T-cell (primary cell): ENCODE measurements around the gene SEMA3A. TPM values are rescaled to one million over a fixed set of nuclear protein-coding genes. Genes with fewer than 3 reads are reported as not detected.
"Not testable (repeated sequence)": the region's sequence is repeated elsewhere in the genome, so short reads cannot be mapped to it uniquely, and the experiment has no call there.

Source experiments
- ATAC-seq, 4 experiments: fragments of 200-7000 bp in 3 of 4; fragments of 150-1000 bp in 1 of 4; cut with Tn5 transposase; replicated peaks in 1 of 4; 1 replicate in 3 of 4; 2 replicates in 1 of 4; pipeline ENCODE4 v1.10.0; 2021; ENCODE audit warnings: moderate library complexity in 3 of 4, mild to moderate bottlenecking in 2 of 4, moderate number of reproducible peaks in 1 of 4
- CTCF ChIA-PET, 2 donors: fragments of 300-600 bp; sonication (Branson Sonifier 250); formaldehyde crosslinking; loops; one replicate each; lab custom pipeline; 2022; ENCODE audit warnings: antibody characterized with exemption in 2 of 2; lab: Charles Lee
- POLR2A ChIA-PET, 2 donors: fragments of 300-600 bp; sonication (Branson Sonifier 250); formaldehyde crosslinking; loops; one replicate each; lab custom pipeline; 2022; ENCODE audit warnings: antibody characterized with exemption in 2 of 2; lab: Charles Lee
- DNase-seq, 35 experiments: peaks; one replicate each; pipeline versions ENCODE4 v3.0.0 to v3.0.0-alpha.2; 2013 to 2023
- H3K27ac ChIP-seq: one replicate; pipeline ENCODE4 v1.5.1; 2013; ENCODE audit warnings: low read length
- H3K27me3 ChIP-seq, 2 experiments: replicated peaks in 1 of 2; 1 replicate in 1 of 2; 2 replicates in 1 of 2; pipeline versions ENCODE4 v1.6.1 to v1.7.0; 2013; ENCODE audit warnings: low read length in 1 of 2, mixed read lengths in 1 of 2; ENCODE audit not compliant: control insufficient read depth in 2 of 2, insufficient read depth in 2 of 2; ENCODE audit errors: extremely low read depth in 1 of 2
- H3K36me3 ChIP-seq, 2 donors: 1 replicate in 1 of 2; 2 replicates in 1 of 2; pipeline versions ENCODE4 v1.6.1 to v1.7.0; 2013; ENCODE audit warnings: low read length in 1 of 2; ENCODE audit not compliant: control insufficient read depth in 2 of 2, insufficient read depth in 1 of 2; ENCODE audit errors: extremely low read depth in 1 of 2
- H3K4me1 ChIP-seq, 2 experiments: 1 replicate in 1 of 2; 2 replicates in 1 of 2; pipeline versions ENCODE4 v1.6.1 to v1.7.0; 2013; ENCODE audit warnings: low read length in 2 of 2, mixed read lengths in 1 of 2; ENCODE audit not compliant: insufficient read depth in 2 of 2, control insufficient read depth in 1 of 2; ENCODE audit errors: extremely low read depth in 1 of 2
- H3K4me3 ChIP-seq, 2 donors: 1 replicate in 1 of 2; 2 replicates in 1 of 2; pipeline versions ENCODE4 v1.5.1 to v1.7.0; 2013; ENCODE audit warnings: mild to moderate bottlenecking in 2 of 2, low read length in 1 of 2, moderate library complexity in 1 of 2; ENCODE audit not compliant: control insufficient read depth in 1 of 2; ENCODE audit errors: extremely low read depth in 1 of 2
- H3K9me3 ChIP-seq: 2 replicates; pipeline ENCODE4 v1.7.0; 2013
- H3K27ac Mint-ChIP-seq, 2 donors: one replicate each; pipeline ENCODE4 v1.8.0; 2020 to 2021; ENCODE audit warnings: mild to moderate bottlenecking in 2 of 2, mixed read lengths in 2 of 2
- H3K27me3 Mint-ChIP-seq, 2 donors: one replicate each; pipeline ENCODE4 v1.8.0; 2021 to 2022; ENCODE audit warnings: mixed read lengths in 2 of 2
- H3K36me3 Mint-ChIP-seq: one replicate; pipeline ENCODE4 v1.8.0; 2021; ENCODE audit warnings: mixed read lengths
- H3K4me1 Mint-ChIP-seq, 3 donors: one replicate each; pipeline ENCODE4 v1.8.0; 2020 to 2022; ENCODE audit warnings: mixed read lengths in 3 of 3, mild to moderate bottlenecking in 1 of 3
- H3K4me3 Mint-ChIP-seq, 3 donors: one replicate each; pipeline ENCODE4 v1.8.0; 2020 to 2022; ENCODE audit warnings: mild to moderate bottlenecking in 3 of 3, mixed read lengths in 3 of 3, moderate library complexity in 3 of 3
- H3K9me3 Mint-ChIP-seq, 3 donors: one replicate each; pipeline ENCODE4 v1.8.0; 2020 to 2022; ENCODE audit warnings: mixed read lengths in 3 of 3
- WGBS: methylation state at CpG from one replicate; pipeline ENCODE4 v1.1.5; 2013; ENCODE audit warnings: missing lambda C conversion rate; ENCODE audit not compliant: insufficient coverage; 5-methylcytosine and 5-hydroxymethylcytosine counted together
- total RNA-seq, 35 experiments: library from RNA in 6 of 35; stranded (reverse) in 6 of 35; fragments of 120-200 nt in 1 of 35; gene quantifications; one replicate each; pipeline versions ENCODE4 v1.2.1 to v1.2.4 and lab custom pipeline; 2013 to 2026

Gene SEMA3A
- total RNA-seq, 5 donors from 2014 or later (not counting 1 experiment from before 2014, with no cell fraction given) = 0.15 to 1.6 (median 0.53) TPM; not detected in 1

DNA sequence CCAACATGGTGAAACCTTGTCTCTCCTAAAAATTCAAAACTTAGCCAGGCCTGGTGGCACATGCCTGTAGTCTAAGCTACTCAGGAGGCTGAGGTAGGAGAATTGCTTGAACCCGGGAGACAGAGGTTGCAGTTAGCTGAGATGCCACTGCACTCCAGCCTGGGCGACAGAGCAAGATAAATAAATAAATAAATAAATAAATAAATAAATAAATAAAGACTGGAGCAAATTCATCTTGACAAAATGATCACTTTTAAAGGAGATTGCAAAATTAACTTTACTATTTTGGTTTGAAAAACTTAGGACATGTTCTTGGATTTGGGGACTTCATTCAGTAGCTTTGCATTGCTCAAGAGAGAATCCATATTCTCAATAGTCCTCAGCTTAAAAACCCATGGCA lies 137.0 kb downstream of the SEMA3A start:
- H3K27ac Mint-ChIP-seq = no peak overlapping the region
- Histone ChIP-seq H3K27me3 (no peaks in the 10 kb centered on the region), H3K4me3 (no peak overlapping the region), H3K4me1 (no peaks in the 10 kb centered on the region), H3K9me3 (no peaks in the 10 kb centered on the region), H3K27ac (no peak overlapping the region), H3K36me3 (no peaks in the 10 kb centered on the region)
- no peak overlapping the region for H3K4me3 Mint-ChIP-seq
- POLR2A ChIA-PET = no interaction called here
- no peaks in the 10 kb centered on the region for H3K9me3 Mint-ChIP-seq
- DNase-seq (no peak), ATAC-seq (no peak)
- CTCF ChIA-PET = no interaction called here
- no CpG with 5 or more reads among the region's 2 CpGs for WGBS
- H3K27me3 Mint-ChIP-seq = no peaks in the 10 kb centered on the region
- H3K36me3 Mint-ChIP-seq = no peaks in the 10 kb centered on the region
- H3K4me1 Mint-ChIP-seq = peaks cover 2 to 16% (median 8%) of the 10 kb centered on the region in 3 donors

DNA sequence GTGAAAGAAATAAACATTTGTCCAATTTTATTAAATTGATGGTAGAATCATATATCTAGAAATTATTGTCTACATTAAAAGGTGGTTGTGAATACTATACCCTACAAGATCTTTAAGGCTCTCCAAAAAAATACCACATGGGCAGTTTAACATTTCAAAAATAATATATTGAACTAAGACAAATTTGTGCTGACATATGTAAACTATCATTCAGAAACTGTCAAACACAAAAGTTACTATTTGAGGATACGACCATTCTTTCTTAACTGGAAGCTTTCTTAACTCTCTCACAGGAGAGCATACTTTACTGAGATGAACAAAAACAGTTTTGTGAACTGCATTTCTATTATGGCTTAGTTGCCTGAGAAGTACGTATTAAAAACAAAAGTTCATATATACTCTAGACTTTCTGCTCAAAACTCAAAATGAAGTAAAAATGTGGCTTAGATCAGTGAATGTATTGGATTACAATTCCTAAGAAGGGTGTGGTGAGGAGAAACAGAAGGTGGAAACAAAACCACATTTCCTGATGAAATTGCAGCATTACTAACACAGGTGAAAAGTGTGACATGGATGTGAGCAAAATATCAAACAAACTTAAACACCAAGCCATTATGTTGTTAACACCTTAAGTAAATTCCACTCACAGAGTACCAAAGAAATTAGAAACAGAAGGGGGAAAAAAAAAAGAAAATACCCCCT lies 138.5 kb downstream of the SEMA3A start:
- ATAC-seq (no peak), DNase-seq (no peak)
- no CpG with 5 or more reads among the region's 2 CpGs for WGBS
- ChIA-PET POLR2A (no interaction called here), CTCF (no interaction called here)
- no peaks in the 10 kb centered on the region for H3K27me3 Mint-ChIP-seq
- no peak overlapping the region for H3K4me3 Mint-ChIP-seq
- no peak overlapping the region for H3K27ac Mint-ChIP-seq
- Histone ChIP-seq H3K36me3 (no peaks in the 10 kb centered on the region), H3K4me3 (no peak overlapping the region), H3K27ac (no peak overlapping the region), H3K4me1 (no peaks in the 10 kb centered on the region), H3K9me3 (no peaks in the 10 kb centered on the region), H3K27me3 (no peaks in the 10 kb centered on the region)
- H3K36me3 Mint-ChIP-seq = no peaks in the 10 kb centered on the region
- peaks cover 2 to 15% (median 8%) of the 10 kb centered on the region in 3 donors for H3K4me1 Mint-ChIP-seq
- no peaks in the 10 kb centered on the region for H3K9me3 Mint-ChIP-seq

DNA sequence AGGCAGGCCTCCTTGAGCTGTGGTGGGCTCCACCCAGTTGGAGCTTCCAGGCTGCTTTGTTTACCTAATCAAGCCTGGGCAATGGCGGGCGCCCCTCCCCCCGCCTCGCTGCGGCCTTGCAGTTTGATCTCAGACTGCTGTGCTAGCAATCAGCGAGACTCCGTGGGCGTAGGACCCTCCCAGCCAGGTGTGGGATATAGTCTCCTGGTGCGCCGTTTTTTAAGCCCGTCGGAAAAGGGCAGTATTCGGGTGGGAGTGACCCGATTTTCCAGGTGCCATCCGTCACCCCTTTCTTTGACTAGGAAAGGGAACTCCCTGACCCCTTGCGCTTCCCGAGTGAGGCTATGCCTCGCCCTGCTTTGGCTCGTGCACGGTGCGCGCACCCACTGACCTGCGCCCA lies 139.4 kb downstream of the SEMA3A start:
- POLR2A ChIA-PET, DNase-seq, H3K36me3 Mint-ChIP-seq, H3K27me3 Mint-ChIP-seq, H3K27me3 ChIP-seq, H3K4me1 Mint-ChIP-seq, ATAC-seq, H3K4me3 Mint-ChIP-seq, H3K9me3 ChIP-seq, H3K4me3 ChIP-seq, H3K27ac Mint-ChIP-seq, CTCF ChIA-PET, H3K27ac ChIP-seq, H3K4me1 ChIP-seq, H3K9me3 Mint-ChIP-seq, H3K36me3 ChIP-seq: not testable (repeated sequence)
- WGBS = 94% methylated on average over 7 of the region's 23 CpGs

DNA sequence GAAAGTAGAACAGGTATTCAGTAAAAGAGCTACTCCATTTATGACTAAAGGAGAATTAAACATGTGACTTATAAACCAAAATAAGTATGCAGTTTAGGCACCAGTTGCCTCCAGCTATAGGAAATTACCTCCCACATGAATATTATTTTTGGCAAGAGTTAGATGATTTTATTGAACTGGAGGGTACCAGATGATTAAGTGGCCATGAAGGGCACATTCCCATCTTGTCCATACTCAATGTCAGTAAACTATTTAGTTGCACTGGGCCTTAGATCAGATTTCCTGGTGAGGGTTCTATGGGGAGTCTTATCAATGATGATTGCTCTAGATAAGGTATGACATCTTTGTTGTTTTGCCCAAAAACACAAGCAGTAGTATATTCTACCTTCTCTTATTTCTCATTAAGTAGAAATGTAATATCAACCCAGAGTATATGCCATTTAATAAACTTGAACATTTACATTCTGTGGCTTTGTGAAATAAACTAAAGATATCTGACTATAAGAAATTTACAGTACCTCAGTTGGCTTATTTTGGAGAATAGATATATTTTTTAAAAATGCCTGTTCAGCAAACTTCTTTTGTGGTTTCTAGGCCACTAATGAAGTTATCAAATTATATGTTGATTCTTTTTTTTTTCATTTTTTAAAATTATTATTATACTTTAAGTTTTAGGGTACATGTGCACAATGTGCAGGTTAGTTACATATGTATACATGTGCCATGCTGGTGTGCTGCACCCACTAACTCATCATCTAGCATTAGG lies 145.3 kb downstream of the SEMA3A start:
- no peaks in the 10 kb centered on the region for H3K36me3 ChIP-seq
- ChIA-PET POLR2A (no interaction called here), CTCF (no interaction called here)
- H3K27ac ChIP-seq = no peak overlapping the region
- ATAC-seq (no peak), DNase-seq (no peak)
- Mint-ChIP-seq H3K4me1 (no peaks in the 10 kb centered on the region), H3K36me3 (no peaks in the 10 kb centered on the region), H3K9me3 (no peaks in the 10 kb centered on the region), H3K4me3 (no peak overlapping the region), H3K27ac (no peak overlapping the region), H3K27me3 (no peaks in the 10 kb centered on the region)
- no peaks in the 10 kb centered on the region for H3K27me3 ChIP-seq
- no peaks in the 10 kb centered on the region for H3K9me3 ChIP-seq
- H3K4me3 ChIP-seq = no peak overlapping the region
- H3K4me1 ChIP-seq = no peaks in the 10 kb centered on the region

DNA sequence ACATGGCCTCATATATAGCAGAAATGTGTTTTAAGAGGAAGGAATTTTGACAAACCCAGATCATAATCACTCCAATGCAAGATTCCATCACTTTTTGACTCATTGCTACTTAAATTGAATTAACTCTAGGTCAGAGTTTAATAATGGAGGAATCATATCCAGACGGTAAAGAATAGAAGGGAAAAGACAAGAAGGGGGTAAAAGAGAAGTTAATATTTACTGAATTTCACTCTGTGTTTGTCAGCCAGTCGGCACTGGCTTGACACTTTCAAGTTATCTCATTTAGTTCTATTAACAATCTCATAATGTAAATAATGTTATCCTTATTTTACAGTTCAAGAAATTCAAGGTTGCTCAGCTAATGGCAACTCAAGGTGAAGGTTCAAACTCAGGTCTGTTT lies 147.5 kb downstream of the SEMA3A start:
- no peaks in the 10 kb centered on the region for H3K9me3 Mint-ChIP-seq
- WGBS = no CpG with 5 or more reads among the region's 2 CpGs
- Histone ChIP-seq H3K4me1 (no peaks in the 10 kb centered on the region), H3K27me3 (no peaks in the 10 kb centered on the region), H3K4me3 (no peak overlapping the region), H3K9me3 (no peaks in the 10 kb centered on the region), H3K27ac (no peak overlapping the region), H3K36me3 (no peaks in the 10 kb centered on the region)
- H3K4me3 Mint-ChIP-seq = no peak overlapping the region
- no peaks in the 10 kb centered on the region for H3K27me3 Mint-ChIP-seq
- ATAC-seq = no peak
- H3K27ac Mint-ChIP-seq = no peak overlapping the region
- POLR2A ChIA-PET = no interaction called here
- CTCF ChIA-PET = no interaction called here
- H3K36me3 Mint-ChIP-seq = no peaks in the 10 kb centered on the region
- H3K4me1 Mint-ChIP-seq = no peaks in the 10 kb centered on the region
- no peak for DNase-seq

DNA sequence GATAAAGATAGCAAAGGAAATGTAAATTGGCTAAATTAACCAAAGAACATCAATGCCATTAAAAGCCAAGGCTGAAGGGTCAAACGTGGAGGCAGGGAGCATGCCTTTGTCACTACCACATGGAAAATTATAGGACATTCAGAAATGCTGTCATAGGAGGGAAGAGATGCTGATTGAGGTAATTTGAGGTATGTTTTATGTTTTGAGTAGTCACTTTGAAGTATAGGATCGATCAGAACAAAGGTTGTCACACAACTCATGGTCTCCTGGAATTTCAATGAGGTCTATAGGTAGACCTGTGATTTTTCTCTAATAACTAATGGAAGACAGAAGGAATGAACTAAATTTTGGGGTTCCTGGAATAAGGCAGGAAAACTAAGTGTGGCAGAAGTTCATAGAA lies 149.8 kb downstream of the SEMA3A start:
- Mint-ChIP-seq H3K36me3 (no peaks in the 10 kb centered on the region), H3K9me3 (no peaks in the 10 kb centered on the region), H3K4me1 (no peaks in the 10 kb centered on the region), H3K4me3 (no peak overlapping the region), H3K27me3 (no peaks in the 10 kb centered on the region), H3K27ac (no peak overlapping the region)
- no peaks in the 10 kb centered on the region for H3K9me3 ChIP-seq
- no peaks in the 10 kb centered on the region for H3K36me3 ChIP-seq
- no peaks in the 10 kb centered on the region for H3K4me1 ChIP-seq
- POLR2A ChIA-PET = no interaction called here
- DNase-seq (no peak), ATAC-seq (no peak)
- no peak overlapping the region for H3K4me3 ChIP-seq
- no peak overlapping the region for H3K27ac ChIP-seq
- CTCF ChIA-PET = no interaction called here
- WGBS = 62% methylated on average over 2 of the region's 2 CpGs
- no peaks in the 10 kb centered on the region for H3K27me3 ChIP-seq
